Stimulated activated CD4-positive, alpha-beta T cell treated with anti-CD3 and anti-CD28 coated beads, Interleukin-1b, Interleukin-23, amount 100 ng/mL, for 4 hours (primary cell): Measurements from ENCODE around the gene KIAA0753.
A peak's percentile ranks its signal among the peaks of the same experiment; 100 is the strongest.

Source experiments
- DNase-seq, 2 donors: peaks; one replicate each; pipeline ENCODE4 v3.0.0-alpha.2; 2020; ENCODE audit warnings: low read depth in 2 of 2

The KIAA0753 gene

GRCh38 chr17:6640536-6641246 is at the start of gene KIAA0753, which contains the start of gene TXNDC17:
TSS of gene KIAA0753 (minus strand) at chr17:6640711. CDS start at chr17:6635103, 5,608 bp downstream.
TSS of gene TXNDC17 (plus strand) at chr17:6641060. CDS start at chr17:6641083, 23 bp downstream.
- DNase-seq: peak; percentile 80 to 90

GRCh38 chr17:6688944-6689343 is 48.4 kb upstream of the KIAA0753 start:
- no peak for DNase-seq

DNA sequence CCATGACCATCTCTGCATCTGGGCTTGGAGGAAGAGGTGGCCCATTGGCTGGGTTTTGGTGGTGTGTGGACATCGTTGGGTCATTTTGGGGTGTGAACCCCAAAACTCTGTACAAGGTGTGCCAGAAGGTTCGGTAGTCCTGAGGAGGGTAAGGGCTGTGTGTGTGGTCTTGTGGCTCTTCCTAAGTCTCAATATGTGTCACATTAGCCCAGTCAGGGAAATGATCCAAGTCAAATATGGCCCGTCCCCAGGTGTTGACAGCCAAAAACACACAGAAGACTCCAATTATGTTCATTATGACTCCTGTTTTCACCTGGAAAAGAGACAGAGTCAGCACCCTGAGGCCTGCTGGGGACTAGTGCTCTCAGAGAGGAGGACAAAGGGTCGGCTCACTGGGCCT is 45.5 kb upstream of the KIAA0753 start:
- DNase-seq: no peak

DNA sequence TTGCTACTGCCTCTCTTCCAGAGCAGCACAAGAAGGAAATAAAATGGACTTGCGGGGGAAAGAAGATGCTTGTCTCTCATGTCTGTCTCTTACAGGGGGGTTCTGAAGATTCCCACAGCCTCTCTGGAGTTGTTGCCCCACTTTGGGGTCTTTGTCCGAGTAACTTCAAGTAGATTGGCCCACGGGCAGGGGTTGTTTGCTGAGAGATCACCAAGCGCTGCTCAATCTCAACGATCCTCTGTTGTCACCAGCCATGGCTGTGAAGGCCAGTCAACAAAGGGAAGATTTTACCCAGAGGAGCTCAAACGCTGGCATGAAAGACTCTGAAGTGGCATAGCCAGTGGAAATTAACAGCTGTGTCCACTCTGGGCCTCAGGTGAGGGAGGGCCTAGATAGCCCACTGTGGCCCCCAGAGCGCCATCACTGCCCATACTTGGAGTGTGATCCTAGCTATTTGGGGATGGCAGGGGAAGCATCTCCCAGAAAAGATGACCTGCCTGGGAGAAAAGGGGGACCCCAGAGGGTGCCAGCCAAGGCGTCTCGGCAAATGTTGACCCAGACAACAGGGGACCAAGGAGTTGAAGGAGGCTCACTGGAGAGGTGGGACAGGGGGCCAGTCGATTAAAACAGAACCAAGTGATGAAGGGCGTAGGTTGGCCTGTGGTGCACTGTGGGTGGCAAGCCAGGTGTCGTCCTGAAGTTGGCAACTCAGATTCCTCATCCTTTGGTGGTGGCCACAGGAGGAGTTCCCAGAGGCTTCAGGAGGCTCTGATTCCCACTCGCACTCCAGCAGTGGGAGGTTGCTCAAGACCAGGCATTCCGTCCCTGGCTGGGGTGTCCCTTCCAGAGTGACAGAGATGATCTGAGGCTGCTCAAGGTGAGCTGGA is 44.6 kb upstream of the KIAA0753 start:
- DNase-seq: no peak

GRCh38 chr17:6684460-6684783 is 43.9 kb upstream of the KIAA0753 start:
- DNase-seq: no peak

DNA sequence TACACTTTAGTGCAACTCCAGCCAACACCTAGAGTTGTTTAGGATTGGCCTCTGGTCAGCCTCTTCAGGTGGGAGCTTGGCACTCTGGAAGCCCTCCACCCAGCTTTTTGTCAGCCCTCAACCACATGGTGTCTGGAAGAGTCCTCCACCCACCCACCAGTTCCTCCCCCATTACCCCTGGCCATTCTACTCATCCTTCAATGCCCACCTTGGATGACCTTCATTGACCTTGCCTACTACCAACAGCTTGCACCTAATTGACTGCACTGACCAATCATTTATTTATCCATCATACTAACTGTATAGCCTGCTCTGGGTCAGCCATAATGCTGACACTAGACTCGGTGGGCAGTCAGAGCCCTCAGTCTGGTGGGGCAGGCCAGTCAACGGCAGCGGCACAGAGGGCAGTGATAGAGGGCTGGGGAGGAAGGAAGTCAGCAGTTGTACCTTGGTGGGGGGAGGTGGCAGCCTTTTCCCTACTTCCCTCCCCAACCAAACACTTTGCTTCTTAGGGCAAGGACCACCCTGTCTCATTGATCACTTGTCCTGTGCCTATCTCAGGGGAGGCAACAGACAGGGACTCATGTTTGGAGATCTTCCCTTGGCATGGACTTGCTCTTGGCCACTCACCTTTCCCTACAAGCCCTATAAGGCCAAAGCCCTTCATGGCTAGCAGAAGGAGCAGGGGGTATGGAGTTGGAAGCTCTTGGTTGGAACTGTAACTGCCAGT is 43.4 kb upstream of the KIAA0753 start:
- no peak for DNase-seq

GRCh38 chr17:6683081-6683684 is 42.7 kb upstream of the KIAA0753 start:
- no peak for DNase-seq

GRCh38 chr17:6682339-6682738 is 41.8 kb upstream of the KIAA0753 start:
- no peak for DNase-seq

DNA sequence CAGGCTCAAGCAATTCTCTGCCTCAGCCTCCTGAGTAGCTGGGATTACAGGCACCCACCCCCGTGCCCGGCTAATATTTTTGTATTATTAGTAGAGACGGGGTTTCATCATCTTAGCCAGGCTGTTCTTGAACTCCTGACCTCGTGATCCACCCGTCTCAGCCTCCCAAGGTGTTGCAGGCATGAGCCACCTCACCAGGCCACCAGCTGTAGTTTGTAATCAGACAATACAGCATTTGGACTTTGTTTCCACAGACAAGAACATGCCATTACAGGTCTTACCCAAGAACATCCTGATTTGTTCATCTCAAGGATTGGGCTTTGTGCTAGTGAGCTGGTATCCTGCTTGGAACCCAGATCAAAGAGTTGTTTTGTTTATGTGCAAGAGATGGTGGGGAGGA is 41.2 kb upstream of the KIAA0753 start:
- DNase-seq: no peak

GRCh38 chr17:6681176-6681575 is 40.7 kb upstream of the KIAA0753 start:
- DNase-seq: no peak

- DNase-seq: no peak
Observed at GRCh38 chr17:6679241-6679640, 38.7 kb upstream of the KIAA0753 start.

DNA sequence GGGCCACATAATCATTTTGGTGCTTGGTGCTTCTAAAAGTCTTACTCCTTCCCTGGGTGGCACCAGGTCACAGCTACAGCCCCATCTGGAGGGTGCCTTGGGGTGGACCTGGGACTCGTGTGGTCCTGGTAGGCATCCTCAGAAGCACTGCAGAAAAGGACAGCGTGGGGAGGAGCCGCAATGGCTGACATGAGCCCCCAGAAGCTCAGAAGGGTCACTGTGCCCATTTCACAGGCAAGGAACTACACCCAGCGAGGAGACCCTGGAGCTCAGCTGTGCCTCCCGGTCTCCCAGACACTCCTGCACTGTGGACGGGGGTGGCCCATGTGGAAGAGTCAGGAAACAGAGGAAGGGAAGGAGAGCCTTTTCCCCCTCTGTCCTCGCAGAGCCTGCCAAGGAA is 37.4 kb upstream of the KIAA0753 start:
- no peak for DNase-seq

GRCh38 chr17:6677158-6677831 is 36.8 kb upstream of the KIAA0753 start:
- no peak for DNase-seq

GRCh38 chr17:6676802-6677157 is 36.3 kb upstream of the KIAA0753 start:
- no peak for DNase-seq

GRCh38 chr17:6675201-6675825 is 34.8 kb upstream of the KIAA0753 start:
- DNase-seq: no peak

- no peak for DNase-seq
Observed at GRCh38 chr17:6674586-6674985, 34.1 kb upstream of the KIAA0753 start.

- no peak for DNase-seq
Observed at GRCh38 chr17:6671431-6671830, 30.9 kb upstream of the KIAA0753 start.

DNA sequence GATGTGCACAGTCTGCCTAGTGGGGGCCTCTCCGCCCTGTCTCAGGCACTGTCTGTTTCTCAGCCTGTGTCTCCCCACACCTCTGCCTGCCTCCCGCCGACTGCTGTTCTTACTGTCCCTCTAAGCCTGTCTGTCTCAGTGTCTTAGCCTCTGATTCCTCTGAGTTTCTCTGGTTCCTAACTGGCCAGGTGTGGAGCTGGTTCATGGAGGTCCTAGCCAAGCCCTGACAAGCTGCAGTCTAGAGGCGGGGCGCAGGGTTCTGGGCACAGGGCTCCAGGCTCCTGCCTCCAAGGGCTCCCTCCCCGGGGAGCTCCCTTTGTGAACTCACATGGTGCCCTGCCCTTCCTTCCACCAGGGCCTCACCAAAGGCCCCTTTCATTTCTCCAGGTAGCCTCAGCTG is 30.5 kb upstream of the KIAA0753 start:
- no peak for DNase-seq

- no peak for DNase-seq
Observed at GRCh38 chr17:6670571-6670970, 30.1 kb upstream of the KIAA0753 start.

GRCh38 chr17:6669479-6670212 is 29.1 kb upstream of the KIAA0753 start:
- DNase-seq: no peak
